ENCODE data around the gene DENND1C.

DENND1C gene

DNA sequence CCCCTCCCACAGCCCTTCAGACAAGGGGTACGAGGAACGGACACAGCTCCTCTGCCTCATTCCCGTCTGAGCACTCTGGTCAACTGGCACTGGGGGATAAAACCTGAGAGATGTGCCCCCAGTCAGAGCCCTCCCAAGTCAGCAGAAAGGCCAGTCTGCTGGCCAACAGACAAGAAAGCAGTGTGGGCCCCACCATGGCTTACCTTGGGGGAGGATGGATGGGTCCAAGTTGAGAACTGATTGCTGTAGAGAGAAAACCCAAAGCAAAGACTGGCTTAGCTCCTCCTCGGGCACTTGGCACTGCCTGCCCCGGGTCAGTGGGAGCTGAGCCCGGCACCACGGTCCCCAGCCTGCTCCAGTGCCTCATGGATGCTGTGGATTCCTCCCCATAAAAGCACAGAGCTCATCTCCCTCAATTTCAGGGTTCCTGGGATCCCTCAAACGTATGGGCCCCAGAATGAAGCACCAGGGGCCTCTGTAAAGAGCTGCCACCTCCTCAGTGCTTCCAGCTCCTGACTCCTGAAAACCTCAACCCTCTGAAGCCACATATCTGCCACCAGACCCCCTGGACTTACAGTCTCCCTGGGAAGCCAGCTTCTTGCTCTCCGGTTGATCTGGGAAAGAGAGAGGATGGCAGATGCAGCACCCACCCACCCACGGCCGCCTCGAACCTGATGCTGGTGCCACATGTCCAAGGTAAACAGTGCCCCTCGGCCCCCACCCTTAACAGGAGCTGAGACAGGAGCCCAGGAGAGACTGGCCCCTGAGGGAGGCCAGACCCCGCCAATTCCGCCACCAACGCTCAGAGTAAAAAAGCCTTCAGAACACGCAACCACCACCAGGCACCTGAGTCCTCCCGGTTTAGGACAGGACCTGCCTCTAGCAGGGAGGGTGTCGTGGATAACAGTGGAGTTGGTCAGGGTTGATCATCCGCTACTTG is 60.2 kb downstream of the DENND1C start:
- no peak for DNase-seq

GRCh38 chr19:6418562-6418932 is 63.0 kb downstream of the DENND1C start:
- DNase-seq, result no peak

DNA sequence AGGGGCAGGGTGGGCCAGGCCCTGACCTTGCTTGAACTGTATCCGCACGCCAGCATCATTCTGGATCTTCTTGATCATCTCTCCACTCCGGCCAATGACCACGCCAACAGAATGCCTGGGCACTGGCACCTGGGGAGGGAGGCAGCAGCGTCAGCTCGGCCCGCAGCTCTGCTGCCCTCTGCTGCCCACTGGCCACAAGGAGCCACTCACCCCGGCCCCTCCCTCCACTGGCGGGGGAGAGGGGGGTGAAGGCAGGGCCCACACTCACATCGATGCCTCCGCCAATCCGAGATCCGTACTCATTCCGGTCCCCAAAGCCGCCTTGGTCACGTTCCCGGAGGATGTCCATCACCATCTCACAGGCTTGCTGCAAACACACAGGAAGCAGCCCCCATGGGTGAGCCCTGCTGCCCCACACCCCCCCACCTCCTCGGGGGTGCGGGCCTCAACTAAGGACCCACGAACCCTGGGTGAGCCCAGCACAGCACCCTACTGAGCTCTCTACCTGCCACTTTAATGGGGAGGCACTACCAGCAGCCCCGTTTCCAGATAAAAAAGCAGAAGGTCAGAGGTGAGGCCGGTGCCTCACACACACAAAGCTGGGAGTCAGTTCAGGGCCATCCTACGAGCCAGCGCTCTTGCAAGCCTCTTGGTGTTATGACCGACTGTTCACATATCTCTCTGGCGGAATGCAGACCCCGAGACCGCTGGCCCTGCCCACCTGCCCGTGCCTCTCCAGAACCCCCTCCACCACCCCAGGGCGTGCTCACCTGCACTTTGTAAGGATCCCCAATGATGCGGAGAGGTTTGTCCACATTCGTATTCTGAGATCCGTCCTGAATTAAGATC is 63.6 kb downstream of the DENND1C start:
- no peak for DNase-seq

All from SHP77 treated with DMSO at 0.1 percent for 48 hours (cell line).